ENCODE measurements around the gene HIGD1C.
"Not testable (repeated sequence)": the region's sequence is repeated elsewhere in the genome, so short reads cannot be mapped to it uniquely, and the experiment has no call there.

Gene HIGD1C

DNA sequence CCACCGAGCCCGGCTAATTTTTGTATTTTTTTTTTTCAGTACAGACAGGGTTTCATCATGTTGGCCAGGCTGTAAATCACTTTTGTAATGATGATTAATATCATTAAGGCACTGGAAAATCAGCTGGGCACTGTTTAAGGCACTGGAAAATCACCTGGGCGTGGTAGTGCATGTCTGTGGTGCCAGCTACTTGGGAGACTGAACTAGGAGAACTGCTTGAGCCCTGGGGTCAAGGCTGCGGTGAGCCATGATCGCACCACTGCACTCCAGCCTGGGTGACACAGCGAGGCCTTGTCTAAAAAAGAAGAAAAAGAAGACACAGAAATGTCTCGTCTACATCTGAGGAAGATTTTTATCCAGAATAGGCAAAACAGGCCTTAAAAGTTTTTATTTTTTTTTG, 61.1 kb downstream of the HIGD1C start:
- DNase-seq (ENCODE audit: low read depth in 2 of 3, low spot score in 2 of 3) = no peak

DNA sequence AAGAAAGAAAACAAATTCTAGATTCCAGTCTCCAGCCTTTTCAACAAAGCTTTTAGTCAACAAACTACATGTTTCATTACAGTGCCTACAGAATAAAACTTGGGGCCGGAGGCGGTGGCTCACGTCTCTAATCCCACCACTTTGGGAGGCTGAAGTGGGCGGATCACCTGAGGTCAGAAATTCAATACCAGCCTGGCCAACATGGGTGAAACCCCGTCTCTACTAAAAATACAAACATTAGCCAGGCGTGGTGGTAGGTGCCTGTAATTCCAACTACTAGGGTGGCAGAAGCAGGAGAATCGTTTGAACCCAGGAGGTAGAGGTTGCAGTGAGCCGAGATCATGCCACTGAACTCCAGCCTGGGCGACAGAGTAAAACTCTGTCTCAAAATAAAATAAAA, 62.1 kb downstream of the HIGD1C start:
- DNase-seq (ENCODE audit: low read depth in 2 of 3, low spot score in 2 of 3) = not testable (repeated sequence)

DNA sequence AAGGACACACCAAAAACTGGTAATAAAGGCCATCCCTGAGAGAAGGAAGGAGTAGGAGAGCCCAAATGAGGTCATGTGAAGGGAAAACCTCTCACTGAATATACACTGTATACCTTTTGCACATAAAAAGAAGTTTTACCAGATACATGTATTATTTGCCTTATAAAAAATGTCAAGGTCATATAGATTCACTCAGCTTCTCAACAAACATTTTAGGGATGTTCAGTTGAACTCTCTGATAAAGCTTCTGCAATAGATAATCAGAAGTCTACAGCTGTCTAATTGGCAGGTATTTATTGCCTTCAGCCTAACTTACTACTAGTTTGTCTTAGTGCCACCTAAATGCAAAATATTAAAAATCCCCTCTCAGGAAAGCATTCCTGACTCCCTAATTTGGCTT, 65.1 kb downstream of the HIGD1C start:
- no peak for DNase-seq (ENCODE audit: low read depth in 2 of 3, low spot score in 2 of 3)

- DNase-seq (ENCODE audit: low read depth in 2 of 3, low spot score in 2 of 3) = no peak
Observed at GRCh38 chr12:51018956-51019355, 66.6 kb downstream of the HIGD1C start.

GRCh38 chr12:51019927-51020326, 67.6 kb downstream of the HIGD1C start:
- DNase-seq (ENCODE audit: low read depth in 2 of 3, low spot score in 2 of 3) = no peak

All from activated CD8-positive, alpha-beta memory T cell treated with anti-CD3 and anti-CD28 coated beads for 48 hours (primary cell).